ENCODE measurements around the gene SURF6.

GRCh38 chr9:133383438-133383837 is 47.5 kb upstream of the SURF6 start:
- TF ChIP-seq CTCF (IDR thresholded peaks at IDR 0.05) = no peak
- no peak for TF ChIP-seq POLR2AphosphoS5 (IDR thresholded peaks at IDR 0.05; ENCODE audit: low read depth, low read length)
- no peak for TF ChIP-seq SIN3A (IDR thresholded peaks at IDR 0.05; ENCODE audit: borderline replicate concordance, insufficient read depth, low read depth, low read length)
- no peak for TF ChIP-seq TCF7L2 (IDR thresholded peaks at IDR 0.05; ENCODE audit: low read depth, low read length)
